Pancreas (tissue), 10 donors: ENCODE data around the gene JMJD4. TPM values are rescaled to one million over a fixed set of nuclear protein-coding genes. Genes with fewer than 3 reads are reported as not detected.

Experiments
- ATAC-seq, 4 donors: fragments of 200-7000 bp; cut with Tn5 transposase; one replicate each; pipeline versions ENCODE4 v1.8.0 to v1.9.1; 2020; ENCODE audit warnings: mild to moderate bottlenecking in 4 of 4, moderate library complexity in 4 of 4
- DNase-seq, 6 donors: peaks; one replicate each; pipeline ENCODE4 v3.0.0-alpha.2; 2020
- FAIRE-seq: peaks from 2 replicates; lab custom pipeline; 2012; peaks lifted over from hg19 to GRCh38; lab: Jason Lieb, UNC
- H3K27ac ChIP-seq, 4 donors: fragments of 200-600 bp; sonication (generic); 1 replicate in 3 of 4; 2 replicates in 1 of 4; pipeline versions ENCODE4 v1.5.0 to v1.8.0; 2020
- H3K27me3 ChIP-seq, 4 donors: fragments of 200-600 bp; one replicate each; pipeline ENCODE4 v1.8.0; 2021
- H3K36me3 ChIP-seq, 3 donors: fragments of 200-600 bp; sonication (generic) in 1 of 3; one replicate each; pipeline versions ENCODE4 v1.5.0 to v1.8.0; 2020 to 2021
- H3K4me1 ChIP-seq, 3 donors: fragments of 200-600 bp; one replicate each; pipeline ENCODE4 v1.8.0; 2021
- H3K4me3 ChIP-seq, 4 donors: fragments of 200-600 bp; sonication (generic) in 2 of 4; one replicate each; pipeline versions ENCODE4 v1.5.0 to v1.8.0; 2020 to 2021
- H3K9me3 ChIP-seq, 4 donors: fragments of 200-600 bp; one replicate each; pipeline ENCODE4 v1.8.0; 2021
- WGBS, 2 donors: extraction: QIAGEN DNeasy Blood & Tissue Kit; methylation state at CpG; one replicate each; pipeline ENCODE4 v1.1.7; 2013; 5-methylcytosine and 5-hydroxymethylcytosine counted together
- intact Hi-C, 3 donors: fragments of 100-400 bp; cut with DNase I; formaldehyde crosslinking; loops; one replicate each; pipeline versions ENCODE4 v1.11.1 to v1.14.2; 2022
- polyA plus RNA-seq, 2 donors: library from polyadenylated mRNA; stranded (reverse); fragments of 200-250 nt; gene quantifications; one replicate each; pipeline ENCODE4 v1.2.3, GENCODE V29; 2013
- total RNA-seq, 6 donors: library from RNA; stranded (reverse); fragmentation: NEBNext Ultra II Directional in 4 of 6; extraction: Animal tissue kit (Norgen Biotek cat#: 25700) in 4 of 6; gene quantifications; one replicate each; pipeline versions ENCODE4 v1.2.1 to v1.2.4, GENCODE V29; 2021 to 2023
- TF ChIP-seq, protein P1 (sequence below), 4 donors: fragments of 200-600 bp; sonication (generic) in 3 of 4; IDR thresholded peaks; one replicate each; pipeline versions ENCODE4 v1.5.0 to v1.8.0; 2021; ENCODE audit warnings: antibody characterized with exemption in 4 of 4
- donor health status: healthy with polysubstance abuse.
- donor health status: DM: no; HTN: no; CAD: no; lungs with moderate emphysema.
- donor health status: DM: no; HTN: no; CAD: no.
- donor health status: control.
- donor health status: control.
- donor health status: Bipolar disorder and iron deficiency.
- donor health status: DM: yes; HTN: yes; CAD: no.
- donor health status: DM: no; HTN: no; CAD: no.
- donor health status: DM: no; HTN: no; CAD: no.
- donor health status: DM: yes; HTN: yes; CAD: no.

Gene JMJD4
- total and polyA plus RNA-seq, 8 donors: 4.8 to 14.8 (median 9.6) TPM

DNA sequence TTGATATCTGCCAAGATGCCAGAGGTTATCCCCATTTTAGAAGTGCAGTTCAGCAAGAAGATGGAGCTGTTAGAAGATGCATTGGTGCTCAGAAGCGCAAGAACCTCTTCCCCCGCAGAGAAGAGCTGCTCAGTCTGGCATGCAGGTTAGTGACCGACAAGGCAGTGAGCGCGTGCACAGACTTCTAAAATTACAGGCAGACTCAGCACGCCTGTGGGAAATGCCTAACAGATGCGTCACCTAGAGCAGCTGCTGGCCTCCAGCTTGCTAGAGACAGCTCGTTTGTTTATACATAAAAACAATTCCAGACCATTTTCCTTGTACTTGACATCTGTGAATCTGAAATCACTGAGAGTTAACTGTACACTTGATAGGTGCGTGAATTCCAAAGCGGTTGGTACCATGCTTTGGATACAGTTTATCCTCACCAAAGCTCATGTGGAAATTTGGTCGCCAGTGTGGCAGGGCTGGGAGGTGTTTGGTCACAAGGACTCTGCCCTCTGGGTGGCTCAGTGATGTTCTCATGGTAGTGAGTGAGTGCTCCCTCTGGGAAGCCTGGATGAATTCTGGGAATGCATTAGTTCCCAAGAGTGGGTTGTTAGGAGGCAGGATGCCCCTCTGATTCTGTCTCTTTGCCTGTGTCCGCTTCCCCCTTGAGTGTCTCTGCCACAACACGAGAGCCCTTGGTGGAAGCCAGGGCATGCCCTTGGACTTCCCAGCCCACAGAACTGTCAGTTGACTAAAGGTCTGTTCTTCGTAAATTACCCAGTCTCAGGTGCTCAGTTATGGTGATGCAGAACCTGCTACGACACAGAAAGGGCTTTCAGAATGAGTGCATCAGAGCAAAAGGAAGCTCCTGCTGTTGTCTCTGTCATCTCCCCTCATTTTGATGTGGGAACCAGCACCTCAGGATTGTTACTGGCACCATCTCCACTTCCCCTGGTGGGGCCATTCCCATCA is 24.5 kb upstream of the JMJD4 start:
- Histone ChIP-seq H3K4me3 (no peak overlapping the region), H3K9me3 (no peaks in the 10 kb centered on the region), H3K36me3 (peaks cover 0 to 17% (median 0%) of the 10 kb centered on the region in 3 donors), H3K4me1 (peaks cover 0 to 4% (median 0%) of the 10 kb centered on the region in 3 donors), H3K27ac (no peak overlapping the region), H3K27me3 (no peaks in the 10 kb centered on the region)
- WGBS, 2 donors: 92 to 93% methylated on average over 15 of the region's 15 CpGs
- TF ChIP-seq, protein P1, sequence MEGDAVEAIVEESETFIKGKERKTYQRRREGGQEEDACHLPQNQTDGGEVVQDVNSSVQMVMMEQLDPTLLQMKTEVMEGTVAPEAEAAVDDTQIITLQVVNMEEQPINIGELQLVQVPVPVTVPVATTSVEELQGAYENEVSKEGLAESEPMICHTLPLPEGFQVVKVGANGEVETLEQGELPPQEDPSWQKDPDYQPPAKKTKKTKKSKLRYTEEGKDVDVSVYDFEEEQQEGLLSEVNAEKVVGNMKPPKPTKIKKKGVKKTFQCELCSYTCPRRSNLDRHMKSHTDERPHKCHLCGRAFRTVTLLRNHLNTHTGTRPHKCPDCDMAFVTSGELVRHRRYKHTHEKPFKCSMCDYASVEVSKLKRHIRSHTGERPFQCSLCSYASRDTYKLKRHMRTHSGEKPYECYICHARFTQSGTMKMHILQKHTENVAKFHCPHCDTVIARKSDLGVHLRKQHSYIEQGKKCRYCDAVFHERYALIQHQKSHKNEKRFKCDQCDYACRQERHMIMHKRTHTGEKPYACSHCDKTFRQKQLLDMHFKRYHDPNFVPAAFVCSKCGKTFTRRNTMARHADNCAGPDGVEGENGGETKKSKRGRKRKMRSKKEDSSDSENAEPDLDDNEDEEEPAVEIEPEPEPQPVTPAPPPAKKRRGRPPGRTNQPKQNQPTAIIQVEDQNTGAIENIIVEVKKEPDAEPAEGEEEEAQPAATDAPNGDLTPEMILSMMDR (IDR thresholded peaks at IDR 0.05): no peak
- FAIRE-seq: no peak
- no peak for DNase-seq
- no peak for ATAC-seq
- intact Hi-C loops: loop anchor here in 1 of 3 donors (10.0 kb wide), 1 partner anchor 185 kb away; the partner anchor contains the start of gene WNT9A

DNA sequence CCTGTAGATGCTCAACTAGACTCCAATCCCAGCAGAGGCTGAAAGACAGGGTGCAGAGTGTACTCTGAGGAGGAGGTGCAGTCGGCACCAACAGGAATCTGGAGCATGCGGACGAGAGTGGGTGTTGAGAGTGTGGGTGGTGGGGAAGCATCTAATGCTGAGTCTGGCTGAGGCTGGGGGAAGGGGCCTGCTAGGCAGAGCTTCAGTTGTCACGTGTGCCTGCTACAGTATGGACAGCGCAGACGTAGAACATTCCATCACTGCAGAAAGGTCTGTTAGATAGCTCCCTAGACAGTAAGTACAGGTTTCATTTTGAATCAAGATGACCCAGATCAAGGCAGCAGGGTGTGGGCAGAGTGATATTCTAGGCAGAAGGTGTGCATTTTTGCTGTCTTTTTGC is 23.3 kb upstream of the JMJD4 start:
- 84% methylated on average over 6 of the region's 6 CpGs for WGBS, 2 donors

DNA sequence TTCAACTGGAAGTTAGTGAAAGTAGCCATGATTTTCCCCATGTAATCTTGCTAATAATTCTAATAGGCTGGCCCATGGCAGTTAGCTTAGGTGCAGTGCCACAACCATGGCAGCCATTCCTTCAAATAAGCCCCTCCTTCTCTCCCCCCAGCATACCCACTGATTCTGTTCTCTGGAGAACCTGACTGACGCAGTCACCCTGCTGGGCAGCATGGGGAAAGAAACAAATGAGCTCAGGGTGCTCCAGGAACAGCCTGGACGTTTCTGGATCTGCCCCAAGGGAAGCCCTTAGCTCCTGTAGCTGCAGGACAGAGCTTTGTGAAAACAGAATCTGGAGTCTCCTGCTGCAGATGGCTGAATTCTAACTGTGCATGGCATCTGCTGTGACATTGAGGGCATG is 22.7 kb upstream of the JMJD4 start:
- Histone ChIP-seq H3K36me3 (peaks cover 0 to 17% (median 0%) of the 10 kb centered on the region in 3 donors), H3K4me3 (no peak overlapping the region), H3K27me3 (no peaks in the 10 kb centered on the region), H3K27ac (no peak overlapping the region), H3K4me1 (peaks cover 0 to 4% (median 0%) of the 10 kb centered on the region in 3 donors), H3K9me3 (no peaks in the 10 kb centered on the region)
- FAIRE-seq (no peak), DNase-seq (no peak), ATAC-seq (no peak)
- TF ChIP-seq, protein P1 (IDR thresholded peaks at IDR 0.05): no peak
- 71 to 91% methylated on average over 2 of the region's 2 CpGs for WGBS, 2 donors
- intact Hi-C loops: no loop called here

More for the DNA sequence above, 23.3 kb upstream of the JMJD4 start:
- H3K36me3 ChIP-seq: peaks cover 0 to 17% (median 0%) of the 10 kb centered on the region in 3 donors
- H3K9me3 ChIP-seq: no peaks in the 10 kb centered on the region
- TF ChIP-seq, protein P1 (IDR thresholded peaks at IDR 0.05): no peak
- peaks cover 0 to 4% (median 0%) of the 10 kb centered on the region in 3 donors for H3K4me1 ChIP-seq
- no peaks in the 10 kb centered on the region for H3K27me3 ChIP-seq
- no peak overlapping the region for H3K27ac ChIP-seq
- intact Hi-C loops: no loop called here
- DNase-seq (no peak), ATAC-seq (no peak), FAIRE-seq (no peak)
- H3K4me3 ChIP-seq: no peak overlapping the region

DNA sequence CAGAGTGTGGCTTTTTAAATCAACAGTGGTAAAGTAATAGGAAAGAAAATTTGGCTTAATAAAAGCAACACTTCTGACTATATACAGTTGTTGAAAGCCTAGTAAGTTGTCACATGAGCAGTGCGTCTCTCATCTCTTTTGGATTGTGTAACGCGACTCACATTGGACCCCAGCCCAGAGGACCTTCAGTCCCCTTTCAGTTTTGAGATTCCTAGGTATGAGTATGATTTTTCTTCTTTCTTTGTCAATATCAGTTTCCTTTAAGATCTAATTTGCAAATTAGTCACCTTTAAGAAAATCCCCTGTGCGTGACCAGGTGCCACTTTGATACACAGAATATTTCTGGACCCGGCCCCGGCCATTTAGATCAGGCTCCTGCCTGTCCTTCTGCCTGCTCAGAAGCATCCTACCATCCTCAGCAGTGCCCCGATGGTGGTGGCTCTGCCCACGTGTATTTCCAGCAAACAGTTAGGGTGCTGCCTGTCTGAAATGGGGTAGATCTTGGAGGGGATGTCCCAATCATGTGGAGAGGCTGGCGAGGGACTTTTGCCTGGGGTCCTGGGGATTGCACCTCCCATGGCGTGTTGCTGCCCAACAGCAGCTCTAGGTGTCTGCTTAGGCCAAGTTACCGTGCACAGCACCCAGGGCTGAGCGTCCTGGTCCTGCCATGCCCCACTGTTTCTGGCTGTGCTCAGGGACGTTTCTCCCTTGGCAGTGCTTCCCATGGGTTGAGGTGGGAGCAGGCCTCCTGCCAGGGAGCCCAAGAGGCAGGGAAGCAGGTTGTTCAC is 21.3 kb upstream of the JMJD4 start:
- DNase-seq: no peak
- Histone ChIP-seq H3K9me3 (no peaks in the 10 kb centered on the region), H3K27me3 (no peaks in the 10 kb centered on the region), H3K4me1 (no peaks in the 10 kb centered on the region), H3K36me3 (peaks cover 0 to 17% (median 0%) of the 10 kb centered on the region in 3 donors), H3K4me3 (no peak overlapping the region), H3K27ac (no peak overlapping the region)
- intact Hi-C loops: no loop called here
- TF ChIP-seq, protein P1 (IDR thresholded peaks at IDR 0.05): no peak
- no peak for ATAC-seq
- no peak for FAIRE-seq
- 86 to 89% methylated on average over 13 of the region's 13 CpGs for WGBS, 2 donors
